Left renal pelvis (tissue), 4 donors: Measurements from ENCODE around the gene XRCC1. TPM values are rescaled to one million over a fixed set of nuclear protein-coding genes. Genes with fewer than 3 reads are reported as not detected.
"Not testable (repeated sequence)": the region's sequence is repeated elsewhere in the genome, so short reads cannot be mapped to it uniquely, and the experiment has no call there.

Experiments used
- DNase-seq, 4 donors: peaks; one replicate each; pipeline ENCODE4 v3.0.0-alpha.2; 2013; ENCODE audit warnings: low read depth in 4 of 4, low spot score in 3 of 4
- polyA plus RNA-seq, 4 donors: library from polyadenylated mRNA; unstranded; fragments of 120-200 nt; gene quantifications; one replicate each; pipeline ENCODE4 v1.2.1, GENCODE V29; 2013; ENCODE audit not compliant: insufficient read length in 4 of 4

XRCC1 gene
- polyA plus RNA-seq, 4 donors = 49.1 to 67.6 (median 57.3) TPM

GRCh38 chr19:43548706-43549105 lies 26.6 kb downstream of the XRCC1 start:
- no peak for DNase-seq

DNA sequence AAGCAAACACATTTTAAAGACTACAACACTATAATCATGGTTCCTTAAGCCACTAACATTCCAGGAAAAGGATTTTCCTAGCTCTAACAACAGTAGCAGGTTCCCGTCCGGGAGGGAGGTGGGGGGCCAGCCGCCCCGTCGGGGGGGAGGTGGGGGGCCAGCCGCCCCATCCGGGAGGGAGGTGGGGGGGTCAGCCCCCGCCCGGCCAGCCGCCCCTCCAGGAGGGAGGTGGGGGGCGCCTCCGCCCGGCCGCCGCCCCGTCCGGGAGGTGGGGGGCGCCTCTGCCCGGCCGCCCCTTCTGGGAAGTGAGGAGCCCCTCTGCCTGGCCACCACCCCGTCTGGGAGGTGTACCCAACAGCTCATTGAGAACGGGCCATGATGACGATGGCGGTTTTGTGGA lies 27.4 kb downstream of the XRCC1 start:
- not testable (repeated sequence) for DNase-seq

DNA sequence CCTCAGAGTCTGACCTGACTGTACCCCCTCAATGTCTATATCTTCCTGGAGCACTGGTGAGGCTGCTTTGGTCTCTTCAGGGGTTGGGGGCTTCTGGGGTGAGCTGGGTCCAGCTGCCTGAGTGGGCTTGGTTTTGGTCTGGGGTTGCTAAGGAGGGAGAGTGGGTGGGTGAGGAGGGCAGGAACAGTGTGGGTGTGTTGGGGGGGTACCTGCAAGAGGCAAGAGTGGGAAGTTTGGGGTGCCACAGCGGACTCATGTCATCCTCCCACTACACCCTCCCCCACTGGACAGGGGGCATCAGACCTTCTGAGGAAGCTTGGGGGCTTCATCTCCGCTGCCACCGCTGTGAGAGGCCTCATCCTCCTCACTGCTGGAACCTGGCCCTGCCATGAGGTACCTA lies 28.7 kb downstream of the XRCC1 start:
- no peak for DNase-seq

GRCh38 chr19:43545981-43546380 lies 29.3 kb downstream of the XRCC1 start:
- DNase-seq = no peak

- no peak for DNase-seq
Observed at GRCh38 chr19:43545276-43545675, 30.1 kb downstream of the XRCC1 start.

DNA sequence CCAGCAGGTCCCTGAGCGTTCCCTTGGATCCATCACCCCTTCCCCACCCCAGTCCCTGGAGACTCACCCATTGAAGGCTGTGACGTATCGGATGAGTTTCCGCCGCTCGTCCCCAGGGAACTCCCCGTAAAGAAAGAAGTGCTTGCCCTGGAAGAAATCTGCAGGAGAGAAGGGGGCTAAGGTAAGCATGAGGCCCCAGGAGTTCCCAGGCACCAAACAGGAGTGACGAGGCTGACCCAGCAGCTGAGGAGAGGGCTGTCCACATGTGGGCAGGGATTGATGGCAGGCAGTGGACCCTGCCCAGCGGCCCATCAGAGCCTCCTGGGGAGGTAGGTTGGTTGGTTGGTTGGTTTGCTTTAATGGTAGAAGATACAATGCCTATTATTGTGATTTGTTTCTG lies 31.2 kb downstream of the XRCC1 start:
- no peak for DNase-seq

DNA sequence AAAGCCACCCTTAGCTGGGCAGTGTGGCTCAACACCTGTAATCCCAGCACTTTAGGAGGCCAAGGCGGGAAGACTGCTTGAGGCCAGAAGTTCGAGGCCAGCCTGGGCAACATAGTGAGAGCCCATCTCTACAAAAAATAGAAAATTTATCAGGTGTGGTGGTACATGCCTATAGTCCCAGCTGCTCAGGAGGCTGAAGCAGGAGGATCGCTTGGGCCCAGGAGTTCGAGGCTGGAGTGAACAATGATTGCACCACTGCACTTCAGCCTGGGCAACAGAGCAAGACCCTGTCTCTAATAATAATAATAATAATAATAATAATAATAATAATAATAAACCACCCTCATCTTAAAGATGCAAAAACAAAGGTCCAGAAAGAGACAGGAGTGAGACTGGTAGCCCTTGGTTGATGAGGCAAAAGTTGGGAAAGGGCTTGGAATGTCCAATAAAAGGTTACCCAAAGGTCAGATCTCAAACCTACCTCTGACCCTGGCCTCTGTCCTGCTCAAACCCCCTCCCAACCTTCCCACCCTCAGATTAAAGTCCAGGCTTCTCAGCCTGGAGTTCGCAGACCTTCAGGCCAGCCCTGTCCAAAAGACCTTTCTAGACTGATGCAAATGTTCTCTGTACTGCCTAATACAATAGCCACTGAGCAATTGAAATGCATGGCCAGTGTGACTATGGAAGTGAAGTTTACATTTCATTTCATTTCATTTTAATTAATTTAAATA lies 33.2 kb downstream of the XRCC1 start:
- no peak for DNase-seq

DNA sequence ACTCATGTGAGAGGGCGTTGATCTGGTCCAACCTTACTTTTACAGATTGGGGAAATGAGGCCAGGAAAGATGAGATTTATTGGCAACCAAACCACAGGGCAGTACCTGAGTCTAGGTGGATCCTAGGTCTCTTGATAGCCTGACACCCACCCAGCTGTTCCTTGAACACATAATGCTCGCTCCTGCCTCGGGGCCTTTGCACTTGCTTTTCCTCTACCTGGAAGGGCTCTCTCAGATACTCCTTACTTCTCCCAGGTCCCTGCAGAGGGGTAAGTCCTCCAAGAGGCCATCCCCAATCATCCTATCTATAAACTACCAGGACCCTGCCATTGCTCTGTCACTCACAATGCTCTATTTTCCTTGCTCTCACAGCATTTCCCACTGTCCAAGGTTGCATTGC lies 34.9 kb downstream of the XRCC1 start:
- no peak for DNase-seq

DNA sequence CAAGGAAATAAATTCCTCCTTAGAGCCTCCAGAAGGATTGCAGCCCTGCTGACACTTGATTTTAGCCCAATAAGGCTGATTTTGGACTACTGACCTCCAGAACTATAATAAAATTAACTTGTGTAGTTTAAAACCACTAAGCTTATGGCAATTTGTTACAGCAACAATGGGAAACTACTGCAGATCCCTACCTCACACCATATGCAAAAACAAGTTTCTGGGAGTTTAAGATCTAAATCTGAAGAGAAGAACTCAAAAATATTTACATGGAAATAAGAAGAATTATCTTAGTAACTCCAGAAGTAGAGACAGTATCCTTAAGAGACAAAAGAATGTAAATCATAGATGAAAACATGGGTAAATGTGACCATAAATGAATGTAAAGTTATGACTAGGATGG lies 36.4 kb downstream of the XRCC1 start:
- no peak for DNase-seq

DNA sequence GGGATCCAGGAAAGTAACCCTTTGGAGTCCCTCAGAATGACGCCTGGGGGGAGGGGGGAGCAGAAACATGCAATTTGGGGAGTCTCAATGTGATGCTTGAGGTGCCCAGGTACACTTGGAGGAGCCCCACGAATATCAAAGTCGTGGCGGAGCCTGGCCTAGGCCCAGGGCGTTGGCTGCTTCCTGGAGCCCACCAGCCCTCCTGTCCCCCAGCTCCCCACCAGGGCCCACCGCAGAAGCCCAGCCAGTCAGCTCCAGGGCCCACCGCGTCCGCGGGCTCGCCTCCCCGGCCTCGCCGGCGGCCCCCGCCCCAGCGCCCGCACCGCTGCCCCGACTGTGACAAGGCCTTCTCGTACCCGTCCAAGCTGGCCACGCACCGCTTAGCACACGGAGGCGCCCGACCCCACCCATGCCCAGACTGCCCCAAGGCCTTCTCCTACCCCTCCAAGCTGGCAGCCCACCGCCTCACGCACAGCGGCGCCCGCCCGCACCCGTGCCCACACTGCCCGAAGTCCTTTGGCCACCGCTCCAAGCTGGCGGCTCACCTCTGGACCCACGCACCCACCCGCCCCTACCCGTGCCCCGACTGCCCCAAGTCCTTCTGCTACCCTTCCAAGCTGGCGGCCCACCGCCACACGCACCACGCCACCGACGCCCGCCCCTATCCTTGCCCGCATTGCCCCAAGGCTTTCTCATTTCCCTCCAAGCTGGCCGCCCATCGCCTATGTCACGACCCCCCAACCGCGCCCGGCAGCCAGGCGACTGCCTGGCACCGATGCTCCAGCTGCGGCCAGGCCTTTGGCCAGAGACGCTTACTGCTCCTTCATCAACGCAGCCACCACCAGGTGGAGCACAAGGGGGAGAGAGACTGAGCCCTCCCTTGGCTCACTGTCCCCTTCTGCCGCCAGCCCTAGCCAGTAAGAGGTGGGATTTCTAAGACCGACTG lies 40.2 kb downstream of the XRCC1 start:
- DNase-seq = no peak

DNA sequence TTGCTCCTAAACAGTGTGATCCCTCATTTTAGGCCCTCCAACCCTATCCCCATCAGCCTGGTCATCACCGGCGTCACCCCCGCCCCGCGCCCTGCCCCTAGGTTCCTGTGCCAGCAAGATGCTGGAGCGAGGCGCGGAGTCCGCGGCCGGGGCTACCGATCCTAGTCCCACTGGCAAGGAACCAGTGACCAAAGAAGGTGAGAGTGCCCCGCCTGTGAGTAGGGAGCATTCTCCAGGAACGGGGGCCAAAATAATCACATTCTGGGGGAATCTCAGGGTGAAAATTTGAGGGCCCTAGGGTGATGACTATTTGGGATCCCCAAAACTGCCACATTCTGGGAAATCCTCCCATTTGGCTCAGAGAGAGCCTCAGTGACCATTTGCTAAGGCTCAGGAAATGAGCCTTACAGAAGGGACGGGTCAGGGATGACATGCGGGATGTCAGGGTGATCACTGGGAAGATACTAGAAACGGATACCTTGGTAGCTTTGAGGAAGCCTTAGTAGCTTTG lies 41.0 kb downstream of the XRCC1 start:
- no peak for DNase-seq

GRCh38 chr19:43533546-43534304 lies 41.6 kb downstream of the XRCC1 start:
- DNase-seq = peak; percentile 95 to 99 (median 97)

- peak; percentile 93 to 95 (median 94) for DNase-seq
Observed at GRCh38 chr19:43532962-43533545, 42.3 kb downstream of the XRCC1 start, which contains the start of gene ZNF575. TSS of gene ZNF575 (plus strand) at chr19:43533188. CDS start at chr19:43534423, 1,235 bp downstream.

DNA sequence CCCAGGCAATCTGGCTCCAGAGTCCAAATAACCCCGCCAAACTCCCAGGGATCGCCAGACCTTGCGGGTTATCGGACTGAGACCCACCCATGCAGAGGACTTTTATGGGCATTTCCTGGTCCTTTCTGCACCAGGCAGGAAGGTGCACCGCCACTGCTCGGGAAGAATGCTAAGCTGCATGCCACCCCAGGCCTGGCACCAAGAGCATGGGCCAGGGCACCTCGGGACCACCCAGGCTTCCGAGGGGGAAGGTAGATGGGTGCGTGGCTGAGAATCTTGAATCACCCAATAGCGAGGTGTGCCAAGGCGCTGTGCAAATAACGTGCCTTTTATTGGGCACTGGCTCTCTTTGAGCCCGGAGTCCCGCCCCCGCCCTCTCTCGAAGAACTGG lies 42.8 kb downstream of the XRCC1 start:
- DNase-seq = no peak

DNA sequence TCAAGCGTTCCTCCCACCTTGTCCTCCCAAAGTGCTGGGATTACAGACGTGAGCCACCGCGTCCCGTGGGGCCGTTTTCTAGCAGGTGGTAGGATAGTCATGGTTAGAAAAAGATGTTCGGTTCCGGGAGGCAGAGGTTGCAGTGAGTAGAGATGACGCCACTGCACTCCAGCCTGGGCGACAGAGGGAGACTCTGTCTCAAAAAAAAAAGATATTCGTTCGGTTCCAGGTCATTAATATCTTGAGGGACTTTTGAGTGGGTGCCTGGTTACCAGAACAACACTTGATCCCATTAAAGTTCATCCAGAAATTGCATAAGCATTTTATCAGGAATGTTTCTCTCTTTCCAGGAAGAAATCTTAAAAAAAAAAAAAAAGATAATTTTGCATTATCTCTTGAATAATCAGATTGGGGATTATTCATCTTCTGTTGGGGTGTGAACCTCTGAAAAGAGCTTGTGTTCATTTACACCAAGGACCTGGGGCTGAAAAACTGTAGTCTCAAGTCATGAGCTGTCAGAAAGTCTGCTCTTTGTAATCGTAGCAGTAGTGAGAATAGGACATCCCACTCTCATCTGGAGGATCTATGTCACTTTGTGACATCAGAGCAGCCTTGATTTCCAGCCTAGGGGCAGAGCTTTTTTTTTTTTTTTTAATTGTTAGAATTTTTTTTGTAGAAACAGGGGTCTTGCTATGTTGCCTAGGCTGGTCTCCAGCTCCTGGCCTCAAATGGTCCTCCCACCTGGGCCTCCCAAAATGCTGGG lies 47.3 kb downstream of the XRCC1 start:
- no peak for DNase-seq

GRCh38 chr19:43526884-43527859 lies 48.2 kb downstream of the XRCC1 start, which contains the start of gene ETHE1:
TSS of gene ETHE1 (minus strand) at chr19:43527201. CDS start at chr19:43527177, 24 bp downstream.
- DNase-seq = no peak

- DNase-seq = no peak
Observed at GRCh38 chr19:43525836-43526771, 49.2 kb downstream of the XRCC1 start.
